ENCODE measurements around the gene SPAG16.

Gene SPAG16

GRCh38 chr2:213284105-213285090 lies at the start of gene SPAG16:
Gene SPAG16, plus strand, starts transcription at chr2:213284464.
- ATAC-seq (peak; percentile 99), DNase-seq (peak; percentile 97)

- ATAC-seq (no peak), DNase-seq (no peak)
Observed at GRCh38 chr2:213234641-213235040, 49.6 kb upstream of the SPAG16 start.

- DNase-seq = no peak
- no peak for ATAC-seq
Observed at GRCh38 chr2:213235741-213236140, 48.5 kb upstream of the SPAG16 start.

- ATAC-seq = no peak
- DNase-seq = no peak
Observed at GRCh38 chr2:213237251-213237650, 47.0 kb upstream of the SPAG16 start.

- DNase-seq = no peak
- no peak for ATAC-seq
Observed at GRCh38 chr2:213237787-213238186, 46.5 kb upstream of the SPAG16 start.

- no peak for ATAC-seq
- DNase-seq = no peak
Observed at GRCh38 chr2:213238753-213239495, 45.3 kb upstream of the SPAG16 start.

- ATAC-seq = no peak
- DNase-seq = no peak
Observed at GRCh38 chr2:213241817-213242216, 42.4 kb upstream of the SPAG16 start.

- ATAC-seq (no peak), DNase-seq (no peak)
Observed at GRCh38 chr2:213242653-213243052, 41.6 kb upstream of the SPAG16 start.

- ATAC-seq (no peak), DNase-seq (no peak)
Observed at GRCh38 chr2:213243189-213244044, 40.8 kb upstream of the SPAG16 start.

GRCh38 chr2:213246497-213247281 lies 37.6 kb upstream of the SPAG16 start:
- peak; percentile 73 for DNase-seq
- ATAC-seq = no peak

- ATAC-seq (no peak), DNase-seq (no peak)
Observed at GRCh38 chr2:213247566-213247965, 36.7 kb upstream of the SPAG16 start.

GRCh38 chr2:213248637-213249036 lies 35.6 kb upstream of the SPAG16 start:
- ATAC-seq = no peak

GRCh38 chr2:213249502-213249901 lies 34.8 kb upstream of the SPAG16 start:
- no peak for ATAC-seq
- no peak for DNase-seq

More at GRCh38 chr2:213248637-213249036, 35.6 kb upstream of the SPAG16 start:
- no peak for DNase-seq

- DNase-seq (no peak), ATAC-seq (peak; percentile 72)
Observed at GRCh38 chr2:213251618-213252017, 32.6 kb upstream of the SPAG16 start.

GRCh38 chr2:213252206-213252605 lies 32.1 kb upstream of the SPAG16 start:
- no peak for ATAC-seq
- no peak for DNase-seq

GRCh38 chr2:213253162-213253561 lies 31.1 kb upstream of the SPAG16 start:
- no peak for ATAC-seq
- no peak for DNase-seq

- no peak for ATAC-seq
- DNase-seq = no peak
Observed at GRCh38 chr2:213259266-213259665, 25.0 kb upstream of the SPAG16 start.

GRCh38 chr2:213261237-213261636 lies 23.0 kb upstream of the SPAG16 start:
- ATAC-seq = no peak
- no peak for DNase-seq

GRCh38 chr2:213261715-213262114 lies 22.5 kb upstream of the SPAG16 start:
- no peak for DNase-seq
- no peak for ATAC-seq

GRCh38 chr2:213265679-213266078 lies 18.6 kb upstream of the SPAG16 start:
- ATAC-seq (no peak), DNase-seq (no peak)

- DNase-seq (no peak), ATAC-seq (no peak)
Observed at GRCh38 chr2:213266421-213266820, 17.8 kb upstream of the SPAG16 start.
